HG02973 (cell line): ENCODE measurements around the gene BBX.
"Not testable (repeated sequence)": the region's sequence is repeated elsewhere in the genome, so short reads cannot be mapped to it uniquely, and the experiment has no call there.

Experiments
- ATAC-seq: cut with Tn5 transposase; IDR thresholded peaks from one replicate; pipeline ENCODE4 v1.9.1; 2021; ENCODE audit warnings: moderate library complexity; ENCODE audit not compliant: unreplicated experiment

BBX gene

GRCh38 chr3:107681396-107681795 lies 158.6 kb downstream of the BBX start:
- ATAC-seq: no peak

GRCh38 chr3:107682580-107682979 lies 159.8 kb downstream of the BBX start:
- no peak for ATAC-seq

- ATAC-seq: no peak
Observed at GRCh38 chr3:107683447-107683846, 160.7 kb downstream of the BBX start.

GRCh38 chr3:107684431-107684925 lies 161.7 kb downstream of the BBX start:
- no peak for ATAC-seq

- no peak for ATAC-seq
Observed at GRCh38 chr3:107685383-107685782, 162.6 kb downstream of the BBX start.

GRCh38 chr3:107687056-107687581 lies 164.4 kb downstream of the BBX start:
- ATAC-seq: no peak

GRCh38 chr3:107689355-107689754 lies 166.6 kb downstream of the BBX start:
- ATAC-seq: no peak

- ATAC-seq: peak; percentile 60
Observed at GRCh38 chr3:107690522-107691138, 167.9 kb downstream of the BBX start.

- not testable (repeated sequence) for ATAC-seq
Observed at GRCh38 chr3:107691984-107692383, 169.2 kb downstream of the BBX start.

- ATAC-seq: not testable (repeated sequence)
Observed at GRCh38 chr3:107697348-107697747, 174.6 kb downstream of the BBX start.

- ATAC-seq: not testable (repeated sequence)
Observed at GRCh38 chr3:107697855-107698254, 175.1 kb downstream of the BBX start.

- no peak for ATAC-seq
Observed at GRCh38 chr3:107699682-107700081, 176.9 kb downstream of the BBX start.

GRCh38 chr3:107701299-107701698 lies 178.5 kb downstream of the BBX start:
- ATAC-seq: no peak

- no peak for ATAC-seq
Observed at GRCh38 chr3:107704477-107704876, 181.7 kb downstream of the BBX start.

- no peak for ATAC-seq
Observed at GRCh38 chr3:107705046-107705445, 182.3 kb downstream of the BBX start.

- no peak for ATAC-seq
Observed at GRCh38 chr3:107710851-107711250, 188.1 kb downstream of the BBX start.

GRCh38 chr3:107716734-107717133 lies 194.0 kb downstream of the BBX start:
- no peak for ATAC-seq

- no peak for ATAC-seq
Observed at GRCh38 chr3:107718547-107718946, 195.8 kb downstream of the BBX start.

GRCh38 chr3:107727102-107727501 lies 204.3 kb downstream of the BBX start:
- ATAC-seq: no peak

GRCh38 chr3:107729686-107730085 lies 206.9 kb downstream of the BBX start:
- no peak for ATAC-seq

- ATAC-seq: no peak
Observed at GRCh38 chr3:107734317-107734716, 211.6 kb downstream of the BBX start.

- ATAC-seq: no peak
Observed at GRCh38 chr3:107737914-107738313, 215.2 kb downstream of the BBX start.
